CD4-positive, alpha-beta T cell treated with Interleukin-15 for 4 hours (primary cell): Measurements from ENCODE around the gene AHCYL2.
"Not testable (repeated sequence)": the region's sequence is repeated elsewhere in the genome, so short reads cannot be mapped to it uniquely, and the experiment has no call there.

Experiments used
- DNase-seq: peaks from one replicate; pipeline ENCODE4 v3.0.0-alpha.2; 2020; ENCODE audit warnings: low spot score

The AHCYL2 gene

DNA sequence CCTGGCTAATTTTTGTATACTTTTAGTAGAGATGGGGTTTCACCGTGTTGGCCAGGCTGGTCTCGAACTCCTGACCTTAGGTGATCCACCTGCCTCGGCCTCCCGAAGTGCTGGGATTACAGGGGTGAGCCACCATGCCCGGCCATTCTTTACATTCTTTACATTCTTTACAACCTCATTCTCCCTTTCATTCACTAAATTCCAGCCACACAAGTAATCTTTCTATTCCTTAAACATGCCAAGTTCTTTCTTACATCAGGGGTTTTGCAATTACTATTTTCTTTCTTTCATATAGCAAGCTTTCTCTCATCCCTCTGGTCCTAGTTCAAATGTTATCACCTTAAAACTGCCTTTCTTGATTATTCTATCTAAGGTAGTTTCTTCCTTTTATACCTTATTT lies 128.3 kb downstream of the AHCYL2 start:
- DNase-seq: not testable (repeated sequence)

- no peak for DNase-seq
These were observed 129.8 kb downstream of the AHCYL2 start for GRCh38 chr7:129354428-129355157.

DNA sequence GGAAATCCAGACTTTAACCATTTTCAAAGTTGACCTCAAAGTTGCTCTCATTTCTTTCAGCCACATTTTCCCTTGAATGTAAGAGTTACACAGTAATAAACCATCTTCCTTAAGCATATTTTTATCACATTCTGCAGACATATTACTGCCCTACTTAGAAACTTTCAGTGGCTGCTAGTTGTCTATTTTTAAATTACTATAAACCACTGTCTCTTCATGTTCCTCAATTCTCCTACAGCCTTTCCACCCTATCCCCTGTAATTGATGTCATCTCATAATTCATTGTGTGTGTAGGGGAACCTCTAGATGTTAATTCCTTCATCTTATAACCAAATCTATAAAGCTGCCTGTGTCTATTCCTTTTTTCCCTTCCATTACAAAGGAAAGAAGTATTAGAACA lies 131.3 kb downstream of the AHCYL2 start:
- no peak for DNase-seq

- no peak for DNase-seq
These were observed 134.3 kb downstream of the AHCYL2 start for GRCh38 chr7:129359176-129359575.

- DNase-seq: no peak
These were observed 134.8 kb downstream of the AHCYL2 start for GRCh38 chr7:129359638-129360037.

- no peak for DNase-seq
These were observed 136.9 kb downstream of the AHCYL2 start for GRCh38 chr7:129361771-129362170.

GRCh38 chr7:129362496-129362895 lies 137.7 kb downstream of the AHCYL2 start:
- DNase-seq: no peak

- no peak for DNase-seq
These were observed 142.5 kb downstream of the AHCYL2 start for GRCh38 chr7:129367349-129367699.

DNA sequence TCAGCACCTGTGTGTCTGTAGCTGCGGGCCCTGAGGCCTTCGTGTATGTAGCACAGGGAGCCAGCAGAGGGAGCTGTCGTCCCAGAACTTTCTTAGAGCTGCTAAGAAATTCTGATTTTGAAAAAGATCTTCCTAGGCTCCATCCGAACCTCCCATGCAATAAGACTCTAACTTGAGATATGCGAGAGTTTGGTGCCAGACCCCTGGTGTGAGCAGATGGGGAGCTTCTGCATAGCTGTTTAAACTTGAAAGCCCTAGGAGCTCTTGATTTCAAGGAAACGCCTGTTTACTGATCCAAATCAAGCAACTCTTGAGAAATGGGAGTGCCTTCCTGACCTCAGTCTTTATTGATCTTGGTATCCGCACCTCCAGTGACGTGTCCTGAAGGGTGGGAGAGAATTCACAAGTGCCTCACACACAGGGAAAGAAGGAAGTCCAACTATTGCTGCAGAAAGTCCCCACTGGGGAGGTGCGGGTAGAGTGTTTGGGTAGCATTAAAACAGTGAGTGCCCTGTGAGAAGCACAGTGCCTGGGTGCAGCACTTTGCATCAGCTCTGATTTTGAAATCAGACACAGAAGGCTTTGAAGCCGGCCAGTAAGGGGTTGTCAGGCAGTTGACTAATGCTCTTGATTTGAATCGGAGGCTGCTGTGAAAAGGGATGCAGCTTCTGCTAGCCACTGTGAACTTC lies 143.0 kb downstream of the AHCYL2 start:
- DNase-seq: peak; percentile 69

DNA sequence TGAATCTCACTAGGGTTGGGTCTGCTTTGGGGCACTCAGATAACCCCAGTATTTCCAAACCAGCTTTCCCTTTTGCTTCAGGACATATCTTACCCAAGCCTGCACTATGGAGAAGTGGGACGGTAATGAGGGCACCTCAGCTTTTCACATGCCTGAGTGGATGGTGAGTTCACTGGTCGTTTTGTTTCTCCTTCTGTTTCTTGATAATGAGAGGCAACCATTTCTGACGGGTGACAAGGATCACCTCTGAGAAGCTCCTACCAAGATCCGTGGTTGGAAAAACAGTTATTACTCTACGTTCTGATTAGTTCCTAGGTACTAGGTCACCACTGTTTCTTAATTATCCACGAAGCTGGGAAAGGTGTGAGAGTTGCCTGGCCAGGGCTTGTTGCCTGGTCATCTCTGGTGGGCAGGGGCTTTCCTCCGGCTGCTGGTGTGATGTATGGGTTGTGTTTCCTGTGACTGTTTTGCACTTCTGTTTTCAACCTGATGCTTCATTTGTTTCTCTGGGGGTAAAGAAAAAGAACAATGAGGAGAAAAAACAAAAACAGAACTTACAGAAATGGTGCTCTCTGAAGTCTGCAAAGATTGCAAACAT lies 143.7 kb downstream of the AHCYL2 start:
- DNase-seq: no peak

- DNase-seq: not testable (repeated sequence)
These were observed 144.6 kb downstream of the AHCYL2 start for GRCh38 chr7:129369447-129369846.

DNA sequence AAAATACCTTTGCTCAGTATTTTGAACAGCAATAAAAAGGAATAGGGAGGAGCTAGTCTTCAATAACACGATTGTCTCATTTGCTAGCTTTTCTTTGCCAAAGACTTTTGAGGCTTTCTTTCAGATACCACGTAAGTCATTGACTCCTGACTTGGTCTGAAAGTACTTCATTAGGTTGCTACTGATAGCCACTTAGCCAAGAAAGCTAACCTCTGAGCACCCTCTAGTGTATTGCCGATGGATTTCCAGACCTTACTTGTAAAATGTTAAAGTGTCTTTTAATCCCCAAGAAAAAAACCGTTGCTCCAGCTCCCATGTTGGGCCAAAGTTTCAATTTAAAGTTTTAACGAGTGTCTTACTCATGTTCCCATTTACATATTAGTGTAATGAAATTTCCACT lies 146.0 kb downstream of the AHCYL2 start:
- no peak for DNase-seq

GRCh38 chr7:129371487-129371886 lies 146.7 kb downstream of the AHCYL2 start:
- DNase-seq: no peak

GRCh38 chr7:129373651-129374428 lies 149.0 kb downstream of the AHCYL2 start:
- no peak for DNase-seq

- no peak for DNase-seq
These were observed 150.5 kb downstream of the AHCYL2 start for GRCh38 chr7:129375141-129375938.

GRCh38 chr7:129376076-129376777 lies 151.4 kb downstream of the AHCYL2 start:
- peak; percentile 53 for DNase-seq

- DNase-seq: peak; percentile 12
These were observed 152.2 kb downstream of the AHCYL2 start for GRCh38 chr7:129376778-129377700.

DNA sequence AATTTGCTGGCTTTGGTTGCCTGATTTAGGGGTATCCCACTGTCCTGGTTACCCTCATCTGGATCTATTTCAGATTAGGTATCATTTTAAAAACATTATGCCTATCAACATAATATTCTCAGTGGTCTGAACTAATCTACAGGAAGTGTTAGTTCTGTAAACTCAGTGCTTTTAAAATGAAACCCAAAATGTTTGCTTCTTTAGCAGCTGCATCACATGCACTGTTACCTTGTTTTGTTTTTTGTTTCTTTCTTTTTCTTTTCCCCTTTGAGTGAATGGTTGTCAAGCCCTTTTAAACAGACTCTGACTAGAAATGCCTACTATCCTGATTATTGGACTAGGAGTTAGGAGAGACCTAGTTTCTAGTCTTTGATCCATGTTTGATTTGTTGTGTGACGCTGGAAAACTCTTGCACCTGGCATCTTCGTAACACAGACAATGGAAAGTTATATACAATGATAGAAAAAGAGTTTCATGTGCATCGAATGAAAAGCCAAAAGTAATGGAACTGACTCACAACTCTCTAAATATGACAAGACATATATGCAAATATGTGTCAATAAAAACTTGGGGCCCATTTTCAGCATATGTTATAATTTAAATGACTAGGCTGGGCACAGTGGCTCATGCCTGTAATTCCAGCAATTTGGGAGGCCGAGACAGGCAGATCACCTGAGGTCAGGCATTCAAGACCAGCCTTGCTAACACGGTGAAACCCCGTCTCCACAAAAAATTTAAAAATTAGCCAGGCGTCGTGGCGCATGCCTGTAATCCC lies 157.1 kb downstream of the AHCYL2 start:
- DNase-seq: no peak

GRCh38 chr7:129383542-129384132 lies 158.8 kb downstream of the AHCYL2 start:
- no peak for DNase-seq
